Measurements from ENCODE around the gene CBX1.

The CBX1 gene

DNA sequence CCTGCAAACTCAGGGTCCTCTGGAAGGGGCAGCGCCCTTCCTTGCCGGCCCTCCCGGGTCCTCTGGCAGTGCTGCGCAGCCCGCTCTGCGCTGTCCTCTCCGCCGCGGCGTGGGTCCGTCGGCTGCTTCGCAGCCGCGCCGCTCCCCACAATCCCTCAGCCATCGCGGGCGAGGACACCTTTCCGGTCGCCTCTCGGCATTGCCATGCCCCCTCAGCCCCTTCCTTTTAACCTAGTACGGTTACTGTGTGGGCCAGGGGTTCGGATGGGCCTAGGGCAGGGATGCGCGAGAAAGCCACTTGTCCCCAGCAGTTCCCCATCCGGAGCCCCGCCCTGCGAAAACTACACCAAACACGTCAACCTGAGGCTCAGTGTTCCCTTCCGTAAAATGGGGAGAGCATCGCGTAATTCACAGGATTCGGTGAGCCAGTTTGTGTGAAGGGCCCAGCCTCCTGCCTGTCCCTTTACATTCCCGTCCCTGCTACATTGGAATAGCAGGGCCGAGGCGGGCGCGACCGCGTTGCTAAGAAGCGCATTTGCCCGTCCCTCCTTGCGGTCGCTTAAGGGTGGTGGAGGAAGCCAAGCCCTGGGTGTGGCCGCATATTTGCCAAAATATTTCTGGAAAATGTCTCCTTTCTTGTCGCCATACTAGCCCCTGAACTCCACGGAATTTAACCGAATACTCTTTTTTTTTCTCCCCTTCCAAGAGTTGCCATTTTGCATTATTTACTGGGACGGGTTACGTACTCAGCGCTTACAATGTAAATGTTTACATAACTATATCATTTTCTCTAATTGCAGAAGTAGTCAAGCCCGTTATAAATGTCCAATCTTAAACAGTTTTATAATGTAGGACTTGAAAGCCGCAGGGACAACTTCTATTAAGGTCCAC, 76.9 kb downstream of the CBX1 start:
- DNase-seq, result no peak

DNA sequence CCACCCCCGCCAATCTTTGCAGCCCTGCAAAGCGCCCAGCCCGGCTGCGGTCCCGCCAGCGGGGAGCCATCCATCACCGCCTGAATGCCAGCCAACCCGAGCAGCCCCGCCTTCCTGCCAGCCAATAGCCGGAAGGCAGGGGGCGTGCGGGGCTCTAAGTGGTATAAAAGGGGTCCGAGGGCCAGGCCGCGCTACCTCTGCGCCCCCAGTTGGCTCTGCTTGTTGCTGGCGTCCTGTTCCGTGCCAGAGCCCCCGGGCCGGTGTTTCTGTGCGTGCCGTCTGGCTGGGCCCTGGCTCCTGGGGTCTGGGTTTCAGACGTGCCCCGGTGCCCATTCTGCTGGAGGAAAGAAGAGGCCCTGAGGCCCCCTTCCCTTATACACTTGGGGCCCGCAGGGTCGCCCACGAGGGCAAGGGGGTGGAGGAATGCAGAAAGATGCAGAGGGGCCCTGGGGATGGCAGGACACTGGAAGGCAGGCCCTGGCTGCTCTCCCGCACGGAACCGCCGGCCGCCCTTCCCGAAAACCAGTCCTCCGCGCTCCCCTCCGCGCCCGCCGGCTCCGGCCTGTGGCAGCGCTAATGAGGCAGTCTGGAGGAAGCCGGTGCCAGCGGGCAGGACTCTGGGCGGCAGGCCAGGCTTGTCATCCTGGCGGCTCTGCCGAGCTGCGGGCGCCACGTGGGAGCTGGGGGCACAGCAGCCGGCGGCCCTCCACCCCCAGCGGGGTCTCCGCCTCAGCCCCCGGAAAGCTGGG, 77.7 kb downstream of the CBX1 start:
- DNase-seq, result peak; percentile 44

DNA sequence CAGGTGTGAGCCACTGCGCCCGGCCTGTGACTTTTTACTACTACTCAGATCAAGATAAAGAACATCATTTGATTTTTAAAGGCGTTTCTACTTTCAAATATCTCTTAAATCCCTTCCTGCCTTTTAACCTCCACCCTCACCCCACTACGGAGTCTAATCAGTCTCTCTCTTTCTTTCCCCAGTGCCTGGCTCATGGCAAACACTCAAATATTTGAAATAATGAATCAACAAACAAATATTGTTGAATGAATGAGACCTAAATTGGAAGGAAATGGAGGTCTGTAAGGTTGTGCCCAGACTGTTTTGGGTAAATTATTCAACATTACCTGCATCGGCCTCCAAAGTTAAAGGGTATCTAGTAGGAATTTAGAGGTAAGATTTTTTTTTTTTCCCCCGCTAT, 78.4 kb downstream of the CBX1 start:
- no peak for DNase-seq

DNA sequence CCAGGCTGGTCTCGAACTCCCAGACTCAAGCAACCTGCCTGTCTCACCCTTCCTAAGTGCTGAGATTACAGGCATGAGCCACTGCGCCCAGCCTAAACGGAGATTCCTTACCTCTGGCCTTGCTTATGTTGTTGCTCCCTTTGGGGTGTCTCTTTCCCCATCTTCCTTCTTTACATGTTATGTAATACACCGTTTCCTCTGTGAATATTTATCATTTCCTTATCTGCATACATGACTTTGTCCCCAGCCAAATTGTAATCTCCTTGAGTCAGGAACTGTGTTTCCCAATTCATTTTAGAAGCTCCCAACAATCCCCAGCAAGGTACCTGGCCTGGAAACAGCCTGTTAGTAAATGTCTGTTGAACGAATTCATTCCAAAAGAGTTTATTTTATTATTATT, 79.3 kb downstream of the CBX1 start:
- DNase-seq, result no peak
